ENCODE data around the gene PCNA.

PCNA gene

GRCh38 chr20:5119435-5120184 lies at the start of gene PCNA:
PCNA (minus strand) TSS chr20:5119958; CDS start chr20:5119798, 160 bp downstream.
- peak; percentile 95 to 98 for DNase-seq (ENCODE audit: low read depth in 1 of 2, low spot score in 1 of 2)
- no peak for TF ChIP-seq JUND (IDR thresholded peaks at IDR 0.05; ENCODE audit: low read depth)
- in situ Hi-C loops (cut with HindIII; ENCODE audit: low pct_unique_long_range_greater_than_20kb, low sequenced_read_pairs) = no loop called here

- no peak for TF ChIP-seq JUND (IDR thresholded peaks at IDR 0.05; ENCODE audit: low read depth)
- in situ Hi-C loops (cut with HindIII; ENCODE audit: low pct_unique_long_range_greater_than_20kb, low sequenced_read_pairs) = no loop called here
- no peak for DNase-seq (ENCODE audit: low read depth in 1 of 2, low spot score in 1 of 2)
Observed at GRCh38 chr20:5168651-5169396, 49.1 kb upstream of the PCNA start.

- DNase-seq (ENCODE audit: low read depth in 1 of 2, low spot score in 1 of 2) = no peak
- in situ Hi-C loops (cut with HindIII; ENCODE audit: low pct_unique_long_range_greater_than_20kb, low sequenced_read_pairs) = no loop called here
- no peak for TF ChIP-seq JUND (IDR thresholded peaks at IDR 0.05; ENCODE audit: low read depth)
Observed at GRCh38 chr20:5164645-5165625, 45.2 kb upstream of the PCNA start.

- TF ChIP-seq JUND (IDR thresholded peaks at IDR 0.05; ENCODE audit: low read depth) = no peak
- DNase-seq (ENCODE audit: low read depth in 1 of 2, low spot score in 1 of 2) = no peak
- in situ Hi-C loops (cut with HindIII; ENCODE audit: low pct_unique_long_range_greater_than_20kb, low sequenced_read_pairs) = no loop called here
Observed at GRCh38 chr20:5161536-5162164, 41.9 kb upstream of the PCNA start.

GRCh38 chr20:5160882-5161281 lies 41.1 kb upstream of the PCNA start:
- no peak for DNase-seq (ENCODE audit: low read depth in 1 of 2, low spot score in 1 of 2)
- TF ChIP-seq JUND (IDR thresholded peaks at IDR 0.05; ENCODE audit: low read depth) = no peak
- in situ Hi-C loops (cut with HindIII; ENCODE audit: low pct_unique_long_range_greater_than_20kb, low sequenced_read_pairs) = no loop called here

- no peak for DNase-seq (ENCODE audit: low read depth in 1 of 2, low spot score in 1 of 2)
- TF ChIP-seq JUND (IDR thresholded peaks at IDR 0.05; ENCODE audit: low read depth) = no peak
- in situ Hi-C loops (cut with HindIII; ENCODE audit: low pct_unique_long_range_greater_than_20kb, low sequenced_read_pairs) = no loop called here
Observed at GRCh38 chr20:5159928-5160327, 40.2 kb upstream of the PCNA start.

GRCh38 chr20:5156675-5157448 lies 37.1 kb upstream of the PCNA start:
- no peak for DNase-seq (ENCODE audit: low read depth in 1 of 2, low spot score in 1 of 2)
- in situ Hi-C loops (cut with HindIII; ENCODE audit: low pct_unique_long_range_greater_than_20kb, low sequenced_read_pairs) = no loop called here
- no peak for TF ChIP-seq JUND (IDR thresholded peaks at IDR 0.05; ENCODE audit: low read depth)

GRCh38 chr20:5155404-5155803 lies 35.6 kb upstream of the PCNA start:
- DNase-seq (ENCODE audit: low read depth in 1 of 2, low spot score in 1 of 2) = no peak
- in situ Hi-C loops (cut with HindIII; ENCODE audit: low pct_unique_long_range_greater_than_20kb, low sequenced_read_pairs) = no loop called here

GRCh38 chr20:5154543-5154925 lies 34.8 kb upstream of the PCNA start:
- no peak for DNase-seq (ENCODE audit: low read depth in 1 of 2, low spot score in 1 of 2)
- no peak for TF ChIP-seq JUND (IDR thresholded peaks at IDR 0.05; ENCODE audit: low read depth)
- in situ Hi-C loops (cut with HindIII; ENCODE audit: low pct_unique_long_range_greater_than_20kb, low sequenced_read_pairs) = no loop called here

More at GRCh38 chr20:5155404-5155803, 35.6 kb upstream of the PCNA start:
- TF ChIP-seq JUND (IDR thresholded peaks at IDR 0.05; ENCODE audit: low read depth) = no peak

- DNase-seq (ENCODE audit: low read depth in 1 of 2, low spot score in 1 of 2) = no peak
- in situ Hi-C loops (cut with HindIII; ENCODE audit: low pct_unique_long_range_greater_than_20kb, low sequenced_read_pairs) = no loop called here
- no peak for TF ChIP-seq JUND (IDR thresholded peaks at IDR 0.05; ENCODE audit: low read depth)
Observed at GRCh38 chr20:5153612-5154542, 34.1 kb upstream of the PCNA start.

- no peak for DNase-seq (ENCODE audit: low read depth in 1 of 2, low spot score in 1 of 2)
- in situ Hi-C loops (cut with HindIII; ENCODE audit: low pct_unique_long_range_greater_than_20kb, low sequenced_read_pairs) = no loop called here
- TF ChIP-seq JUND (IDR thresholded peaks at IDR 0.05; ENCODE audit: low read depth) = no peak
Observed at GRCh38 chr20:5153152-5153467, 33.4 kb upstream of the PCNA start.
